Measurements from ENCODE around the gene MYCN.

GRCh38 chr2:15890936-15891905 lies 49.1 kb upstream of the MYCN start:
- TF ChIP-seq JUN (IDR thresholded peaks at IDR 0.05; ENCODE audit: borderline replicate concordance, insufficient read depth, insufficient read length, low read depth) (no peak), EZH2 (IDR thresholded peaks at IDR 0.05; ENCODE audit: borderline replicate concordance, low read depth, low read length, severe bottlenecking) (no peak), POLR2AphosphoS5 (IDR thresholded peaks at IDR 0.05; ENCODE audit: insufficient read depth, low read depth, low read length) (no peak), POLR2A (IDR thresholded peaks at IDR 0.05; ENCODE audit: low read depth, low read length) (no peak), GATA2 (IDR thresholded peaks at IDR 0.05; ENCODE audit: insufficient read depth, insufficient read length, low read depth, low read length) (no peak), FOS (IDR thresholded peaks at IDR 0.05; ENCODE audit: borderline replicate concordance, insufficient read depth, low read length) (no peak)
- TF ChIP-seq, protein P1, sequence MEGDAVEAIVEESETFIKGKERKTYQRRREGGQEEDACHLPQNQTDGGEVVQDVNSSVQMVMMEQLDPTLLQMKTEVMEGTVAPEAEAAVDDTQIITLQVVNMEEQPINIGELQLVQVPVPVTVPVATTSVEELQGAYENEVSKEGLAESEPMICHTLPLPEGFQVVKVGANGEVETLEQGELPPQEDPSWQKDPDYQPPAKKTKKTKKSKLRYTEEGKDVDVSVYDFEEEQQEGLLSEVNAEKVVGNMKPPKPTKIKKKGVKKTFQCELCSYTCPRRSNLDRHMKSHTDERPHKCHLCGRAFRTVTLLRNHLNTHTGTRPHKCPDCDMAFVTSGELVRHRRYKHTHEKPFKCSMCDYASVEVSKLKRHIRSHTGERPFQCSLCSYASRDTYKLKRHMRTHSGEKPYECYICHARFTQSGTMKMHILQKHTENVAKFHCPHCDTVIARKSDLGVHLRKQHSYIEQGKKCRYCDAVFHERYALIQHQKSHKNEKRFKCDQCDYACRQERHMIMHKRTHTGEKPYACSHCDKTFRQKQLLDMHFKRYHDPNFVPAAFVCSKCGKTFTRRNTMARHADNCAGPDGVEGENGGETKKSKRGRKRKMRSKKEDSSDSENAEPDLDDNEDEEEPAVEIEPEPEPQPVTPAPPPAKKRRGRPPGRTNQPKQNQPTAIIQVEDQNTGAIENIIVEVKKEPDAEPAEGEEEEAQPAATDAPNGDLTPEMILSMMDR (IDR thresholded peaks at IDR 0.05; ENCODE audit: extremely low read depth in 1 of 2, insufficient read depth in 1 of 2, low read depth in 1 of 2, low read length in 2 of 2): no peak
- TF ChIP-seq, protein P2, sequence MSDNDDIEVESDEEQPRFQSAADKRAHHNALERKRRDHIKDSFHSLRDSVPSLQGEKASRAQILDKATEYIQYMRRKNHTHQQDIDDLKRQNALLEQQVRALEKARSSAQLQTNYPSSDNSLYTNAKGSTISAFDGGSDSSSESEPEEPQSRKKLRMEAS (IDR thresholded peaks at IDR 0.05; ENCODE audit: insufficient read depth, insufficient read length): no peak

Measured in endothelial cell of umbilical vein (primary cell).